ENCODE measurements around the gene ENTPD8.
"Not testable (repeated sequence)": the region's sequence is repeated elsewhere in the genome, so short reads cannot be mapped to it uniquely, and the experiment has no call there.

ENTPD8 gene

GRCh38 chr9:137456864-137457405 is 15.8 kb upstream of the ENTPD8 start:
- Mint-ChIP-seq H3K4me1 (ENCODE audit: low read depth) (peaks cover 55% of the 10 kb centered on the region), H3K36me3 (ENCODE audit: low read depth) (peaks cover 14% of the 10 kb centered on the region), H3K9me3 (no peaks in the 10 kb centered on the region), H3K4me3 (peak overlapping the region; percentile 41), H3K27ac (no peak overlapping the region), H3K27me3 (no peaks in the 10 kb centered on the region)

- peaks cover 50% of the 10 kb centered on the region for H3K4me1 Mint-ChIP-seq (ENCODE audit: low read depth)
- H3K4me3 Mint-ChIP-seq, result peak overlapping the region; percentile 37
These were observed 15.1 kb upstream of the ENTPD8 start for GRCh38 chr9:137456061-137456863.

GRCh38 chr9:137455359-137455991 is 14.3 kb upstream of the ENTPD8 start:
- Mint-ChIP-seq H3K4me3 (peak overlapping the region; percentile 37), H3K27ac (no peak overlapping the region), H3K27me3 (no peaks in the 10 kb centered on the region), H3K36me3 (ENCODE audit: low read depth) (peaks cover 14% of the 10 kb centered on the region), H3K4me1 (ENCODE audit: low read depth) (peaks cover 44% of the 10 kb centered on the region), H3K9me3 (no peaks in the 10 kb centered on the region)

More at GRCh38 chr9:137456061-137456863, 15.1 kb upstream of the ENTPD8 start:
- no peaks in the 10 kb centered on the region for H3K9me3 Mint-ChIP-seq
- no peaks in the 10 kb centered on the region for H3K27me3 Mint-ChIP-seq
- peaks cover 14% of the 10 kb centered on the region for H3K36me3 Mint-ChIP-seq (ENCODE audit: low read depth)
- H3K27ac Mint-ChIP-seq, result no peak overlapping the region

GRCh38 chr9:137454597-137455358 is 13.6 kb upstream of the ENTPD8 start:
- peaks cover 44% of the 10 kb centered on the region for H3K4me1 Mint-ChIP-seq (ENCODE audit: low read depth)

GRCh38 chr9:137454145-137454596 is 13.0 kb upstream of the ENTPD8 start:
- peaks cover 39% of the 10 kb centered on the region for H3K4me1 Mint-ChIP-seq (ENCODE audit: low read depth)
- H3K4me3 Mint-ChIP-seq, result peak overlapping the region; percentile 32

More at GRCh38 chr9:137454597-137455358, 13.6 kb upstream of the ENTPD8 start:
- no peaks in the 10 kb centered on the region for H3K27me3 Mint-ChIP-seq
- H3K27ac Mint-ChIP-seq, result no peak overlapping the region
- H3K9me3 Mint-ChIP-seq, result no peaks in the 10 kb centered on the region
- H3K36me3 Mint-ChIP-seq (ENCODE audit: low read depth), result peaks cover 14% of the 10 kb centered on the region
- H3K4me3 Mint-ChIP-seq, result peak overlapping the region; percentile 32

GRCh38 chr9:137453643-137454081 is 12.5 kb upstream of the ENTPD8 start:
- no peaks in the 10 kb centered on the region for H3K9me3 Mint-ChIP-seq
- peaks cover 39% of the 10 kb centered on the region for H3K4me1 Mint-ChIP-seq (ENCODE audit: low read depth)
- peaks cover 18% of the 10 kb centered on the region for H3K36me3 Mint-ChIP-seq (ENCODE audit: low read depth)
- no peak overlapping the region for H3K4me3 Mint-ChIP-seq
- H3K27me3 Mint-ChIP-seq, result no peaks in the 10 kb centered on the region
- H3K27ac Mint-ChIP-seq, result no peak overlapping the region

More at GRCh38 chr9:137454145-137454596, 13.0 kb upstream of the ENTPD8 start:
- Mint-ChIP-seq H3K9me3 (no peaks in the 10 kb centered on the region), H3K27me3 (no peaks in the 10 kb centered on the region), H3K36me3 (ENCODE audit: low read depth) (peaks cover 18% of the 10 kb centered on the region), H3K27ac (no peak overlapping the region)

- H3K36me3 Mint-ChIP-seq (ENCODE audit: low read depth), result peaks cover 18% of the 10 kb centered on the region
- H3K9me3 Mint-ChIP-seq, result no peaks in the 10 kb centered on the region
- H3K4me1 Mint-ChIP-seq (ENCODE audit: low read depth), result peaks cover 39% of the 10 kb centered on the region
- H3K4me3 Mint-ChIP-seq, result no peak overlapping the region
- no peak overlapping the region for H3K27ac Mint-ChIP-seq
- H3K27me3 Mint-ChIP-seq, result no peaks in the 10 kb centered on the region
These were observed 11.8 kb upstream of the ENTPD8 start for GRCh38 chr9:137452761-137453642.

GRCh38 chr9:137452006-137452760 is 11.0 kb upstream of the ENTPD8 start:
- H3K4me3 Mint-ChIP-seq, result no peak overlapping the region
- H3K36me3 Mint-ChIP-seq (ENCODE audit: low read depth), result peaks cover 18% of the 10 kb centered on the region
- no peaks in the 10 kb centered on the region for H3K27me3 Mint-ChIP-seq
- peaks cover 41% of the 10 kb centered on the region for H3K4me1 Mint-ChIP-seq (ENCODE audit: low read depth)
- H3K9me3 Mint-ChIP-seq, result no peaks in the 10 kb centered on the region
- no peak overlapping the region for H3K27ac Mint-ChIP-seq

- H3K27ac Mint-ChIP-seq, H3K27me3 Mint-ChIP-seq, H3K9me3 Mint-ChIP-seq, H3K4me3 Mint-ChIP-seq: not testable (repeated sequence)
- H3K36me3 Mint-ChIP-seq (ENCODE audit: low read depth), result peaks cover 14% of the 10 kb centered on the region
- peaks cover 35% of the 10 kb centered on the region for H3K4me1 Mint-ChIP-seq (ENCODE audit: low read depth)
These were observed 10.3 kb upstream of the ENTPD8 start for GRCh38 chr9:137451264-137452005.

GRCh38 chr9:137450539-137451222 is 9.5 kb upstream of the ENTPD8 start:
- H3K4me3 Mint-ChIP-seq, result not testable (repeated sequence)

GRCh38 chr9:137449931-137450538 is 8.9 kb upstream of the ENTPD8 start:
- no peaks in the 10 kb centered on the region for H3K27me3 Mint-ChIP-seq
- no peak overlapping the region for H3K4me3 Mint-ChIP-seq
- no peak overlapping the region for H3K27ac Mint-ChIP-seq
- peaks cover 10% of the 10 kb centered on the region for H3K36me3 Mint-ChIP-seq (ENCODE audit: low read depth)
- H3K4me1 Mint-ChIP-seq (ENCODE audit: low read depth), result peaks cover 36% of the 10 kb centered on the region
- no peaks in the 10 kb centered on the region for H3K9me3 Mint-ChIP-seq

More at GRCh38 chr9:137450539-137451222, 9.5 kb upstream of the ENTPD8 start:
- not testable (repeated sequence) for H3K9me3 Mint-ChIP-seq, H3K27me3 Mint-ChIP-seq, H3K27ac Mint-ChIP-seq
- H3K36me3 Mint-ChIP-seq (ENCODE audit: low read depth), result peaks cover 10% of the 10 kb centered on the region
- H3K4me1 Mint-ChIP-seq (ENCODE audit: low read depth), result peaks cover 31% of the 10 kb centered on the region
